Measurements from ENCODE around the gene WWOX.

GRCh38 chr16:78816499-78817195, 717.2 kb downstream of the WWOX start:
- TF ChIP-seq TAF1 (IDR thresholded peaks at IDR 0.05; ENCODE audit: low read depth, low read length), result no peak
- no peak for TF ChIP-seq POLR2AphosphoS5 (IDR thresholded peaks at IDR 0.05; ENCODE audit: low read depth, low read length)
- no peak for TF ChIP-seq POLR2A (IDR thresholded peaks at IDR 0.05; ENCODE audit: low read depth, low read length)
- no peak for TF ChIP-seq SPI1 (IDR thresholded peaks at IDR 0.05; ENCODE audit: low read depth, low read length)

Measured in GM12891 (cell line).